ENCODE results near the gene ATXN7L1.

ATXN7L1 gene

DNA sequence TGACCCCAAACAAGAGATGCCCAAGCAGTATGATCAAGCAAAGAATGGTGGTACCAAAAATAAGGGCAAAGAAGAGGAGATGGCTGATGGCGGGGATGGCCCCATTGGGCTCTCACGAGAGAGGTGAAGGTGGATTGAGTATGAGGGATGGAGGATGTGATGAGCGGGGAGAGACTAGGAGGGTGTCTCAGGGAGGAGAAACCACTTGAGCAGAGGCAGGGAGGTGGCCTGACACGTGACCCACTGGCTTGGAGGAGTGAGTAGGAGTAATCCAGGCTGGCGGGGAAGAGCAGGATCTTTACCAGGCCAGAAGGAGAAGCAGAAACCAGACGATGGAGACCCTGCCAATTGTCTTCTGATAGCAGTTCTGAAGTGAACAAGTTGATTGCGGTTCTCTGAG, 33.3 kb upstream of the ATXN7L1 start:
- H3F3A ChIP-seq (ENCODE audit: insufficient read depth, low read length) = no peaks in the 10 kb centered on the region
- no peak overlapping the region for H3K27ac ChIP-seq (ENCODE audit: low read length)
- H3K9ac ChIP-seq (ENCODE audit: low read length) = no peak overlapping the region
- H3K4me3 ChIP-seq (ENCODE audit: low read length) = no peak overlapping the region
- H3K79me2 ChIP-seq (ENCODE audit: low read length) = no peaks in the 10 kb centered on the region
- no peaks in the 10 kb centered on the region for H3K36me3 ChIP-seq (replicated peaks; ENCODE audit: insufficient read depth, low read length)
- no peaks in the 10 kb centered on the region for H3K9me3 ChIP-seq (replicated peaks; ENCODE audit: insufficient read depth, low read length)
- TF ChIP-seq EZH2 (optimal IDR thresholded peaks at IDR 0.05; ENCODE audit: low read depth, low read length) (no peak), EZH2phosphoT487 (IDR thresholded peaks at IDR 0.05; ENCODE audit: low read length) (no peak), CTCF (IDR thresholded peaks at IDR 0.05; ENCODE audit: low read length) (no peak)
- no peaks in the 10 kb centered on the region for H4K20me1 ChIP-seq (ENCODE audit: insufficient read depth, low read length)
- H3K4me1 ChIP-seq (ENCODE audit: low read length) = no peaks in the 10 kb centered on the region
- H3K9me2 ChIP-seq (replicated peaks; ENCODE audit: insufficient read depth, low read length) = no peaks in the 10 kb centered on the region
- H3K4me2 ChIP-seq (ENCODE audit: low read depth, low read length) = no peak overlapping the region
- no peak overlapping the region for H2AFZ ChIP-seq (ENCODE audit: low read length)
- DNase-seq = no peak
- no peaks in the 10 kb centered on the region for H3K27me3 ChIP-seq (replicated peaks; ENCODE audit: insufficient read depth, low read length)

GRCh38 chr7:105907129-105907846, 30.9 kb upstream of the ATXN7L1 start:
- no peaks in the 10 kb centered on the region for H3F3A ChIP-seq (ENCODE audit: insufficient read depth, low read length)
- no peaks in the 10 kb centered on the region for H3K27me3 ChIP-seq (replicated peaks; ENCODE audit: insufficient read depth, low read length)
- H3K27ac ChIP-seq (ENCODE audit: low read length) = no peak overlapping the region
- no peaks in the 10 kb centered on the region; the same call in 1 of the 2 replicates for H3K4me1 ChIP-seq (ENCODE audit: low read length)
- TF ChIP-seq EZH2phosphoT487 (IDR thresholded peaks at IDR 0.05; ENCODE audit: low read length) = no peak
- no peak for TF ChIP-seq EZH2 (optimal IDR thresholded peaks at IDR 0.05; ENCODE audit: low read depth, low read length)
- TF ChIP-seq CTCF (IDR thresholded peaks at IDR 0.05; ENCODE audit: low read length) = no peak
- no peaks in the 10 kb centered on the region for H3K36me3 ChIP-seq (replicated peaks; ENCODE audit: insufficient read depth, low read length)
- H3K4me3 ChIP-seq (ENCODE audit: low read length) = no peak overlapping the region
- DNase-seq = no peak
- H4K20me1 ChIP-seq (ENCODE audit: insufficient read depth, low read length) = no peaks in the 10 kb centered on the region
- H3K79me2 ChIP-seq (ENCODE audit: low read length) = no peaks in the 10 kb centered on the region
- no peak overlapping the region for H2AFZ ChIP-seq (ENCODE audit: low read length)
- no peaks in the 10 kb centered on the region for H3K9me2 ChIP-seq (replicated peaks; ENCODE audit: insufficient read depth, low read length)
- H3K9me3 ChIP-seq (replicated peaks; ENCODE audit: insufficient read depth, low read length) = no peaks in the 10 kb centered on the region
- no peak overlapping the region for H3K4me2 ChIP-seq (ENCODE audit: low read depth, low read length)
- H3K9ac ChIP-seq (ENCODE audit: low read length) = no peak overlapping the region

- Histone ChIP-seq H2AFZ (ENCODE audit: low read length) (no peak overlapping the region), H3K9ac (ENCODE audit: low read length) (no peak overlapping the region), H3K27me3 (replicated peaks; ENCODE audit: insufficient read depth, low read length) (no peaks in the 10 kb centered on the region), H3K79me2 (ENCODE audit: low read length) (no peaks in the 10 kb centered on the region), H3K4me3 (ENCODE audit: low read length) (no peak overlapping the region), H3K36me3 (replicated peaks; ENCODE audit: insufficient read depth, low read length) (no peaks in the 10 kb centered on the region), H3K9me3 (replicated peaks; ENCODE audit: insufficient read depth, low read length) (no peaks in the 10 kb centered on the region), H4K20me1 (ENCODE audit: insufficient read depth, low read length) (no peaks in the 10 kb centered on the region), H3F3A (ENCODE audit: insufficient read depth, low read length) (no peaks in the 10 kb centered on the region), H3K27ac (ENCODE audit: low read length) (no peak overlapping the region), H3K4me2 (ENCODE audit: low read depth, low read length) (no peak overlapping the region), H3K9me2 (replicated peaks; ENCODE audit: insufficient read depth, low read length) (no peaks in the 10 kb centered on the region), H3K4me1 (ENCODE audit: low read length) (no peaks in the 10 kb centered on the region; the same call in 1 of the 2 replicates)
- DNase-seq = no peak
- TF ChIP-seq EZH2 (optimal IDR thresholded peaks at IDR 0.05; ENCODE audit: low read depth, low read length) (no peak), CTCF (IDR thresholded peaks at IDR 0.05; ENCODE audit: low read length) (no peak), EZH2phosphoT487 (IDR thresholded peaks at IDR 0.05; ENCODE audit: low read length) (no peak)
Measured at GRCh38 chr7:105906695-105907094, 30.3 kb upstream of the ATXN7L1 start.

Measured in MM.1S (cell line).